Mesodermal cell (in vitro differentiated cells): ENCODE results near the gene LSMEM2.
A peak's percentile ranks its signal among the peaks of the same experiment; 100 is the strongest.
"Not testable (repeated sequence)": the region's sequence is repeated elsewhere in the genome, so short reads cannot be mapped to it uniquely, and the experiment has no call there.

ENCODE experiments used
- H3K27ac ChIP-seq: 2 replicates; pipeline ENCODE4 v1.7.0; 2013; ENCODE audit warnings: mild to moderate bottlenecking, low read depth, low read length, moderate library complexity; ENCODE audit not compliant: severe bottlenecking
- H3K36me3 ChIP-seq: 2 replicates; pipeline ENCODE4 v1.7.1; 2013; ENCODE audit warnings: mild to moderate bottlenecking, low read length, moderate library complexity; ENCODE audit not compliant: control insufficient read depth, insufficient read depth
- H3K4me1 ChIP-seq: one replicate; pipeline ENCODE4 v1.7.1; 2013; ENCODE audit warnings: mild to moderate bottlenecking, low read length; ENCODE audit not compliant: insufficient read depth, control insufficient read depth, poor library complexity, severe bottlenecking
- H3K4me3 ChIP-seq: 2 replicates; pipeline ENCODE4 v1.7.0; 2013; ENCODE audit warnings: low read length, control low read depth, mild to moderate bottlenecking; ENCODE audit not compliant: insufficient read depth, poor library complexity, severe bottlenecking; ENCODE audit errors: extremely low read depth
- H3K9me3 ChIP-seq: 2 replicates; pipeline ENCODE4 v1.7.1; 2013; ENCODE audit warnings: mild to moderate bottlenecking, low read length, moderate library complexity; ENCODE audit not compliant: control insufficient read depth
- WGBS, 2 experiments: methylation state at CpG; one replicate each; pipeline ENCODE4 v1.1.5; 2013; ENCODE audit warnings: missing lambda C conversion rate in 2 of 2; ENCODE audit not compliant: insufficient coverage in 2 of 2; 5-methylcytosine and 5-hydroxymethylcytosine counted together

LSMEM2 gene

DNA sequence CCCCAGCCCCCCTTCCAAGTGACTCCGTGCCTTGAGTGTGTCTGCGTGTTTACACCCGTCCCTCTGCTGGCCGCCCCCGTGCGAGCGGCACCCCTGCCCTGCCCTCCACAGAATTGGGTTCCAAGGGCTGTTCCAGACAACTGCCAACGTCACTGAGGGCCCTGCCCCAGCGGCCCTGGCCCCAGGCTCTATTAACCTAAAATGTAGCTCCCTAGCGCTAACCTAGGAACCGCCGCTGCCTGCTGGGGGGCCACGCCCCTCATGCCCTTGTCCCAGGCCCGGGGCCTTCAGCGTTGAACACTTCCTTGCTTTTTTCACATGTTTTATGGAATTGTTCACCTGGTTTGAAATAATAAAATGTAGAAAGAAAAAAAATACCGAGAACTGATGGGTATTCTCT is 19.9 kb upstream of the LSMEM2 start:
- peaks cover 54% of the 10 kb centered on the region for H3K36me3 ChIP-seq
- H3K4me1 ChIP-seq = peaks cover 71% of the 10 kb centered on the region
- peak overlapping the region; percentile 99 for H3K27ac ChIP-seq

GRCh38 chr3:50259432-50260026 is 19.4 kb upstream of the LSMEM2 start:
- 68 to 72% methylated on average over 14 to 17 of the region's 18 CpGs for WGBS, 2 experiments
- no peak overlapping the region for H3K4me3 ChIP-seq
- no peaks in the 10 kb centered on the region for H3K9me3 ChIP-seq
- peaks cover 48% of the 10 kb centered on the region for H3K36me3 ChIP-seq
- H3K4me1 ChIP-seq = peaks cover 70% of the 10 kb centered on the region
- H3K27ac ChIP-seq = peak overlapping the region; percentile 99

More for the DNA sequence above, 19.9 kb upstream of the LSMEM2 start:
- H3K9me3 ChIP-seq = no peaks in the 10 kb centered on the region
- 90 to 92% methylated on average over 13 to 15 of the region's 16 CpGs for WGBS, 2 experiments
- H3K4me3 ChIP-seq = no peak overlapping the region

- H3K9me3 ChIP-seq = no peaks in the 10 kb centered on the region
- H3K4me1 ChIP-seq = peaks cover 64% of the 10 kb centered on the region
- peak overlapping the region; percentile 25 for H3K4me3 ChIP-seq
- WGBS, 2 experiments = 4% methylated on average over 45 to 59 of the region's 70 CpGs
- H3K36me3 ChIP-seq = peaks cover 41% of the 10 kb centered on the region
- peak overlapping the region; percentile 99 for H3K27ac ChIP-seq
Measured at GRCh38 chr3:50260027-50260941, 18.6 kb upstream of the LSMEM2 start.

DNA sequence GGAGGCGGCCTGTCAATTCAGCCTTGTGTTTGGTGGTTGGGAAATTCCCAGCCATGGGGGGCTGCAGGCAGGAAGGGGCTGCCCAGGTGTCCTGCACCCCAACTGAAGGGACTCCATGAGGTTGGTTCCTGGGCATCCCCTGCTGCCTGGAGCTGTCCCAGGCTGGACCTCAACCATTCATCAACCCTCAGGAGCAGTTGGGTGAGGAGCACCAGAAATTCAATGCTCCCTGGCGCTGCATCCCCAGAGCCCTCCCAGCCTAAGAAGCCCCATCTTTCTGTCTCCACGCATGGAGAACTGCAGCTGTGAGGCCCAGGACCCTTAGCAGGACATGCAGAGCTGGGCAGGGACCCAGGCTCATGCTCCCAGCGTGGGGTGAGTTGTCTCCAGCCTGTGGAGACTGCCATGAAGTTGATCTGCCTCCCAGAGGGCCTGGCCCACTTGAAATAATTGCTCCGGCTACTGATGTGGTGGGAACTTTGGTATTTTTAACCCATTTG is 17.9 kb upstream of the LSMEM2 start:
- peak overlapping the region; percentile 25 for H3K4me3 ChIP-seq
- 74 to 88% methylated on average over 3 to 4 of the region's 5 CpGs for WGBS, 2 experiments
- H3K27ac ChIP-seq = peak overlapping the region; percentile 99
- peaks cover 34% of the 10 kb centered on the region for H3K36me3 ChIP-seq
- H3K9me3 ChIP-seq = no peaks in the 10 kb centered on the region
- peaks cover 69% of the 10 kb centered on the region for H3K4me1 ChIP-seq

GRCh38 chr3:50261505-50261904 is 17.4 kb upstream of the LSMEM2 start:
- WGBS, 2 experiments = 100% methylated on average over 1 of the region's 2 CpGs; no CpG with 5 or more reads in 1 of the 2 experiments
- no peak overlapping the region for H3K4me3 ChIP-seq
- H3K4me1 ChIP-seq = peaks cover 73% of the 10 kb centered on the region
- H3K27ac ChIP-seq = peak overlapping the region; percentile 99
- peaks cover 29% of the 10 kb centered on the region for H3K36me3 ChIP-seq
- no peaks in the 10 kb centered on the region for H3K9me3 ChIP-seq

DNA sequence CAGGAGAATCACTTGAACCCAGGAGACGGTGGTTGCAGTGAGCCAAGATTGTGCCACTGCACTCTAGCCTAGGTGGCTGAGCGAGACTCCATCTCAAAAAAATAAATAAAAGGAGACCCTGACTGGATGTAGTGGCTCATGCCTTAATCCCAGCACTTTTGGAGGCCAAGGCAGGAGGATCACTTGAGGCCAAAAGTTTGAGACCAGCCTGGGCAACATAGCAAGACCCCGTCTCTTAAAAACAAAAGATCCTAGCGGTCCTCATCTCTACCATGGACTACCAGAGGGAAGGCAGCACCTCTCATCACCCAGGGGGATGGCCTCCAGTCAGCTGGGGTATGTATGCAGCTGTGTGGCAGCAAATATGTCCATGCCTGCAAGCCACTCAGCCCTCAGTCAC is 16.7 kb upstream of the LSMEM2 start:
- peaks cover 76% of the 10 kb centered on the region for H3K4me1 ChIP-seq
- peaks cover 22% of the 10 kb centered on the region for H3K36me3 ChIP-seq
- H3K9me3 ChIP-seq, H3K27ac ChIP-seq, H3K4me3 ChIP-seq: not testable (repeated sequence)
- whole genome bisulfite sequencing, 2 experiments = 97 to 100% methylated on average over 3 of the region's 4 CpGs

DNA sequence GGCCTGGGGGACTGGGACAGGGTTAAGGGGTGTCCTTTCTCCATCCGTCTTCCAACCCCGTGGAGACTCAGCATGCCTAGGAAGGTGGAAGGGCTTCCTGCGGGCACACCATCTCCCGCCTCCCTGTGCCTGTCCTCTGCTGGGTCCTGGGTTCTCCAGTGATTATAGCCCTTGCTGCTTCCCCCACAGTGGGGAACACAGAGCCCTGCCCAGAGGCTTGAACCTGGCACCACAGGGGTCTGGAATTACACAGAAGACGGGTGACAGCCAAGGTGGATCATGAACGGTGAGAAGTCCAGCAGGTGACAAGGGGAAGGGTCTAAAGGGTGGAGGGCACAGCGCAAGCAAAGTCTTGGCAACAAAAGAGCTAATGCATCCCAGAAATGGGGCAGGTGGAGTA is 16.1 kb upstream of the LSMEM2 start:
- 93 to 94% methylated on average over 7 of the region's 7 CpGs for WGBS, 2 experiments
- H3K4me1 ChIP-seq = peaks cover 76% of the 10 kb centered on the region

GRCh38 chr3:50263478-50264382 is 15.2 kb upstream of the LSMEM2 start:
- 66 to 79% methylated on average over 4 to 6 of the region's 6 CpGs for WGBS, 2 experiments
- H3K4me3 ChIP-seq = no peak overlapping the region
- H3K4me1 ChIP-seq = peaks cover 73% of the 10 kb centered on the region
- peaks cover 6% of the 10 kb centered on the region for H3K36me3 ChIP-seq
- H3K9me3 ChIP-seq = no peaks in the 10 kb centered on the region
- H3K27ac ChIP-seq = peak overlapping the region; percentile 96

More for the DNA sequence above, 16.1 kb upstream of the LSMEM2 start:
- Histone ChIP-seq H3K9me3 (no peaks in the 10 kb centered on the region), H3K4me3 (no peak overlapping the region), H3K27ac (peak overlapping the region; percentile 23), H3K36me3 (peaks cover 16% of the 10 kb centered on the region)

GRCh38 chr3:50264383-50264963 is 14.4 kb upstream of the LSMEM2 start:
- Histone ChIP-seq H3K36me3 (no peaks in the 10 kb centered on the region), H3K4me3 (no peak overlapping the region), H3K27ac (peak overlapping the region; percentile 96), H3K4me1 (peaks cover 74% of the 10 kb centered on the region), H3K9me3 (no peaks in the 10 kb centered on the region)
- 4% methylated on average over 3 of the region's 7 CpGs; no CpG with 5 or more reads in 1 of the 2 experiments for WGBS, 2 experiments
